Caco-2 (cell line): ENCODE data around the gene C4orf50. TPM values are rescaled to one million over a fixed set of nuclear protein-coding genes. Genes with fewer than 3 reads are reported as not detected.

Experiments used
- BruUV-seq: library from RNA; stranded (reverse); fragments of 400-500 nt; replicated peaks from 2 replicates; lab custom pipeline; 2021; lab: Mats Ljungman, UMichigan
- CTCF ChIA-PET: fragments of 300-600 bp; sonication (Branson Sonifier 250); formaldehyde crosslinking; loops from one replicate; lab custom pipeline; 2022; ENCODE audit warnings: antibody characterized with exemption; lab: Charles Lee
- POLR2A ChIA-PET: fragments of 300-600 bp; sonication (Branson Sonifier 250); formaldehyde crosslinking; loops from one replicate; lab custom pipeline; 2022; ENCODE audit warnings: antibody characterized with exemption; lab: Charles Lee
- DNase-seq, 2 experiments: peaks; one replicate each; pipeline versions ENCODE4 v3.0.0 to v3.0.0-alpha.2; 2020 to 2022
- H3K27me3 ChIP-seq: replicated peaks from 2 replicates; pipeline ENCODE4 v1.6.0; 2011; ENCODE audit warnings: low read length; ENCODE audit not compliant: control insufficient read depth, insufficient read depth
- H3K36me3 ChIP-seq: 2 replicates; pipeline ENCODE4 v1.5.1; 2011; ENCODE audit warnings: low read length; ENCODE audit not compliant: control insufficient read depth, insufficient read depth
- H3K4me1 ChIP-seq: fragments of 250-450 bp; sonication (Bioruptor Pico); 2 replicates; pipeline ENCODE4 v1.5.1; 2020; ENCODE audit warnings: mild to moderate bottlenecking
- H3K4me3 ChIP-seq: 2 replicates; pipeline ENCODE4 v1.5.1; 2011; ENCODE audit warnings: low read depth, mild to moderate bottlenecking, control low read depth, low read length
- H3K9me3 ChIP-seq: fragments of 250-450 bp; sonication (Bioruptor Pico); 2 replicates; pipeline ENCODE4 v1.5.1; 2020; ENCODE audit warnings: mild to moderate bottlenecking, moderate library complexity
- H3K27ac Mint-ChIP-seq: one replicate; pipeline ENCODE4 v1.8.0; 2022; ENCODE audit warnings: mixed read lengths; ENCODE audit not compliant: unreplicated experiment
- H3K27me3 Mint-ChIP-seq: one replicate; pipeline ENCODE4 v1.8.0; 2022; ENCODE audit warnings: mixed read lengths; ENCODE audit not compliant: insufficient read depth, unreplicated experiment
- H3K36me3 Mint-ChIP-seq: one replicate; pipeline ENCODE4 v1.8.0; 2022; ENCODE audit warnings: mild to moderate bottlenecking, mixed read lengths; ENCODE audit not compliant: insufficient read depth, unreplicated experiment
- H3K4me1 Mint-ChIP-seq: one replicate; pipeline ENCODE4 v1.8.0; 2022; ENCODE audit warnings: low read depth, mixed read lengths; ENCODE audit not compliant: unreplicated experiment
- H3K4me3 Mint-ChIP-seq: one replicate; pipeline ENCODE4 v1.8.0; 2022; ENCODE audit warnings: mild to moderate bottlenecking, moderate library complexity, mixed read lengths; ENCODE audit not compliant: unreplicated experiment
- H3K9me3 Mint-ChIP-seq: one replicate; pipeline ENCODE4 v1.8.0; 2022; ENCODE audit warnings: mixed read lengths; ENCODE audit not compliant: unreplicated experiment
- CTCF ChIP-seq, 2 experiments: fragments of 200-600 bp in 1 of 2; IDR thresholded peaks; 1 replicate in 1 of 2; 2 replicates in 1 of 2; pipeline versions ENCODE4 v1.5.1 to v1.8.0; 2011 to 2022; ENCODE audit warnings: antibody characterized with exemption in 1 of 2, control low read depth in 1 of 2, inconsistent platforms in 1 of 2, low read depth in 1 of 2, low read length in 1 of 2, mild to moderate bottlenecking in 1 of 2, moderate library complexity in 1 of 2; ENCODE audit not compliant: insufficient read depth in 1 of 2, severe bottlenecking in 1 of 2, unreplicated experiment in 1 of 2
- intact Hi-C: fragments of 100-400 bp; cut with micrococcal nuclease; formaldehyde crosslinking; loops from one replicate; pipeline ENCODE4 v1.10.0; 2022; ENCODE audit not compliant: unreplicated experiment
- total RNA-seq: library from RNA; stranded (reverse); gene quantifications from 2 replicates; pipeline ENCODE4 v1.2.3, GENCODE V29; 2022

C4orf50 gene
- total RNA-seq, 1 experiment from 2014 or later = not detected

- no peaks in the 10 kb centered on the region for H3K4me1 Mint-ChIP-seq
- no peaks in the 10 kb centered on the region for H3K27me3 ChIP-seq
- BruUV-seq = no TSS peak
- no peak overlapping the region for H3K4me3 Mint-ChIP-seq
- no peaks in the 10 kb centered on the region for H3K36me3 ChIP-seq
- H3K4me3 ChIP-seq = no peak overlapping the region
- peaks cover 8% of the 10 kb centered on the region for H3K27me3 Mint-ChIP-seq
- DNase-seq = no peak
- no peaks in the 10 kb centered on the region for H3K4me1 ChIP-seq
- POLR2A ChIA-PET = no interaction called here
- no peaks in the 10 kb centered on the region for H3K9me3 Mint-ChIP-seq
- CTCF ChIA-PET = no interaction called here
- intact Hi-C loops = no loop called here
- no peaks in the 10 kb centered on the region for H3K36me3 Mint-ChIP-seq
- H3K27ac Mint-ChIP-seq = no peak overlapping the region
- no peak for TF ChIP-seq CTCF (IDR thresholded peaks at IDR 0.05; ENCODE audit: insufficient read depth in 1 of 2, low read depth in 1 of 2, low read length in 1 of 2, severe bottlenecking in 1 of 2, unreplicated experiment in 1 of 2)
- no peaks in the 10 kb centered on the region for H3K9me3 ChIP-seq
Measured at GRCh38 chr4:5918331-5918985, 99.8 kb downstream of the C4orf50 start.

- H3K27me3 ChIP-seq = no peaks in the 10 kb centered on the region
- no peaks in the 10 kb centered on the region for H3K4me1 Mint-ChIP-seq
- no peak overlapping the region for H3K4me3 Mint-ChIP-seq
- no TSS peak for BruUV-seq
- H3K27me3 Mint-ChIP-seq = peaks cover 4% of the 10 kb centered on the region
- CTCF ChIA-PET = no interaction called here
- H3K27ac Mint-ChIP-seq = no peak overlapping the region
- DNase-seq = no peak
- H3K36me3 Mint-ChIP-seq = no peaks in the 10 kb centered on the region
- no peaks in the 10 kb centered on the region for H3K9me3 Mint-ChIP-seq
- H3K4me3 ChIP-seq = no peak overlapping the region
- intact Hi-C loops = no loop called here
- POLR2A ChIA-PET = no interaction called here
- H3K9me3 ChIP-seq = no peaks in the 10 kb centered on the region
- no peaks in the 10 kb centered on the region for H3K36me3 ChIP-seq
- no peak for TF ChIP-seq CTCF (IDR thresholded peaks at IDR 0.05; ENCODE audit: insufficient read depth in 1 of 2, low read depth in 1 of 2, low read length in 1 of 2, severe bottlenecking in 1 of 2, unreplicated experiment in 1 of 2)
- H3K4me1 ChIP-seq = no peaks in the 10 kb centered on the region
Measured at GRCh38 chr4:5917672-5918071, 100.6 kb downstream of the C4orf50 start.

- ChIA-PET CTCF (no interaction called here), POLR2A (no interaction called here)
- Mint-ChIP-seq H3K36me3 (no peaks in the 10 kb centered on the region), H3K4me3 (no peak overlapping the region), H3K9me3 (no peaks in the 10 kb centered on the region), H3K27me3 (peaks cover 4% of the 10 kb centered on the region), H3K27ac (no peak overlapping the region), H3K4me1 (no peaks in the 10 kb centered on the region)
- TF ChIP-seq CTCF (IDR thresholded peaks at IDR 0.05; ENCODE audit: insufficient read depth in 1 of 2, low read depth in 1 of 2, low read length in 1 of 2, severe bottlenecking in 1 of 2, unreplicated experiment in 1 of 2) = no peak
- no peak for DNase-seq
- H3K4me1 ChIP-seq = no peaks in the 10 kb centered on the region
- no peaks in the 10 kb centered on the region for H3K27me3 ChIP-seq
- no TSS peak for BruUV-seq
- no peaks in the 10 kb centered on the region for H3K36me3 ChIP-seq
- H3K9me3 ChIP-seq = no peaks in the 10 kb centered on the region
- no peak overlapping the region for H3K4me3 ChIP-seq
- intact Hi-C loops = no loop called here
Measured at GRCh38 chr4:5916229-5916628, 102.0 kb downstream of the C4orf50 start.
